Measurements from ENCODE around the gene DEK. TPM values are rescaled to one million over a fixed set of nuclear protein-coding genes. Genes with fewer than 3 reads are reported as not detected.

The DEK gene
- total and polyA plus RNA-seq, 2 of the 13 experiments (the other 11 are each of a cell fraction or from before 2014, with no cell fraction given) = 53.2 to 276 TPM

DNA sequence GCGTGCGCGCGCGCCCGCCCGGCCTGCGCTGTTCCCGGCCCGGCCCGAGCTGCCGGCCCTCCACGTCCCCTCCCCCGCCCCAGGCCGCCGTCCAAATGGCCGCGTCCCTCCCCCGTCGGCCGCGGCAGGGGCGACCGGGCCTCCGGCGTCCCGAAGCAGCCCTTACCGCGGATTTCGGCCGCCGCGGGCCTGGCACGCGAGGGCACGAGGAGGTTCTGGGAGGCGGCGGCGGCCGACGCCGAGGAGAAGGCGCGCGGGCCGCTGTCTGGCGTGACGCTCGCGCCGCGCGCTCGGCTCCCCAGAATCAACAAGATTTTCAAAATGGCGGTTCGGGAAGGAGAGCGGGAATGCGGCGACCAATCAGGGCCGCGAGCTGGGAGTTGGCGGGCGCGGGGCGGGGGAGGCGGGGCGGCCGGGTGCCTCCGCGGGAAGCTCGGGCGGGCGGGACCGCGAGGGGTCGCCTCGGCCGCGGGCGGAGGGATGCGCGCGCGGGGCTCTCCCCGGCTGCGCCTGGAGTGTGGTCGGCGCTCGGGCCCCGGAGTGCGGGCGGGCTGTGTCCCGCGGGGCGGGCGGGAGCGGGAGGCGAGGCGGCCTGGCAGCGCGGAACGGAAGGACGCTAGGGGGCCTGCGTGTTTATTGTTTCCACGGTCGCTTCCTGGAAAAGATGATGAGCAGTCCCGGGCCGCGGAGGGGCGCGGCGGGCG lies at the start of gene DEK (continued):
- TF ChIP-seq, protein P1, sequence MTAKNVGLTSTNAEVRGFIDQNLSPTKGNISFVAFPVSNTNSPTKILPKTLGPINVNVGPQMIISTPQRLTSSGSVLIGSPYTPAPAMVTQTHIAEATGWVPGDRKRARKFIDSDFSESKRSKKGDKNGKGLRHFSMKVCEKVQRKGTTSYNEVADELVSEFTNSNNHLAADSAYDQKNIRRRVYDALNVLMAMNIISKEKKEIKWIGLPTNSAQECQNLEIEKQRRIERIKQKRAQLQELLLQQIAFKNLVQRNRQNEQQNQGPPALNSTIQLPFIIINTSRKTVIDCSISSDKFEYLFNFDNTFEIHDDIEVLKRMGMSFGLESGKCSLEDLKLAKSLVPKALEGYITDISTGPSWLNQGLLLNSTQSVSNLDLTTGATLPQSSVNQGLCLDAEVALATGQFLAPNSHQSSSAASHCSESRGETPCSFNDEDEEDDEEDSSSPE (CRISPR knock-in tag; IDR thresholded peaks at IDR 0.05) = peak; percentile 97
- TF ChIP-seq MXI1 (IDR thresholded peaks at IDR 0.05; ENCODE audit: borderline replicate concordance, low read depth, low read length) = peak; percentile 64; the same call in 1 of the 3 replicates
- peak; percentile 84 for TF ChIP-seq POLR2G (IDR thresholded peaks at IDR 0.05; ENCODE audit: low read depth, low read length)
- TF ChIP-seq ZNF703 (CRISPR knock-in tag; IDR thresholded peaks at IDR 0.05; ENCODE audit: borderline replicate concordance) = 0 out of 2 replicates have a peak, but pooled peaks have one; percentile 6
- peak; percentile 63 for TF ChIP-seq HDAC2 (CRISPR knock-in tag; IDR thresholded peaks at IDR 0.05)
- peak; percentile 35; the same call in 1 of the 2 replicates for TF ChIP-seq MIER3 (CRISPR knock-in tag; IDR thresholded peaks at IDR 0.05; ENCODE audit: borderline replicate concordance)
- peak; percentile 38 for TF ChIP-seq SALL2 (CRISPR knock-in tag; IDR thresholded peaks at IDR 0.05)
- TF ChIP-seq ZNF616 (CRISPR knock-in tag; IDR thresholded peaks at IDR 0.05; ENCODE audit: low read depth) = peak; percentile 70
- TF ChIP-seq ZFP36 (IDR thresholded peaks at IDR 0.05; ENCODE audit: borderline replicate concordance, low read depth, low read length, partially characterized antibody) = no peak
- no peak for TF ChIP-seq NFE2L1 (CRISPR knock-in tag; IDR thresholded peaks at IDR 0.05; ENCODE audit: borderline replicate concordance)
- TF ChIP-seq GATA4 (IDR thresholded peaks at IDR 0.05; ENCODE audit: borderline replicate concordance, low read depth) = no peak
- no peak for TF ChIP-seq CHD4 (IDR thresholded peaks at IDR 0.05; ENCODE audit: borderline replicate concordance, low read length)
- TF ChIP-seq ZNF564 (CRISPR knock-in tag; IDR thresholded peaks at IDR 0.05) = peak; percentile 35; the same call in 1 of the 2 replicates
- no peak for TF ChIP-seq RORA (CRISPR knock-in tag; IDR thresholded peaks at IDR 0.05)
- TF ChIP-seq PAX8 (CRISPR knock-in tag; IDR thresholded peaks at IDR 0.05; ENCODE audit: borderline replicate concordance) = no peak
- TF ChIP-seq, protein P2, sequence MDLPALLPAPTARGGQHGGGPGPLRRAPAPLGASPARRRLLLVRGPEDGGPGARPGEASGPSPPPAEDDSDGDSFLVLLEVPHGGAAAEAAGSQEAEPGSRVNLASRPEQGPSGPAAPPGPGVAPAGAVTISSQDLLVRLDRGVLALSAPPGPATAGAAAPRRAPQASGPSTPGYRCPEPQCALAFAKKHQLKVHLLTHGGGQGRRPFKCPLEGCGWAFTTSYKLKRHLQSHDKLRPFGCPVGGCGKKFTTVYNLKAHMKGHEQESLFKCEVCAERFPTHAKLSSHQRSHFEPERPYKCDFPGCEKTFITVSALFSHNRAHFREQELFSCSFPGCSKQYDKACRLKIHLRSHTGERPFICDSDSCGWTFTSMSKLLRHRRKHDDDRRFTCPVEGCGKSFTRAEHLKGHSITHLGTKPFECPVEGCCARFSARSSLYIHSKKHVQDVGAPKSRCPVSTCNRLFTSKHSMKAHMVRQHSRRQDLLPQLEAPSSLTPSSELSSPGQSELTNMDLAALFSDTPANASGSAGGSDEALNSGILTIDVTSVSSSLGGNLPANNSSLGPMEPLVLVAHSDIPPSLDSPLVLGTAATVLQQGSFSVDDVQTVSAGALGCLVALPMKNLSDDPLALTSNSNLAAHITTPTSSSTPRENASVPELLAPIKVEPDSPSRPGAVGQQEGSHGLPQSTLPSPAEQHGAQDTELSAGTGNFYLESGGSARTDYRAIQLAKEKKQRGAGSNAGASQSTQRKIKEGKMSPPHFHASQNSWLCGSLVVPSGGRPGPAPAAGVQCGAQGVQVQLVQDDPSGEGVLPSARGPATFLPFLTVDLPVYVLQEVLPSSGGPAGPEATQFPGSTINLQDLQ (CRISPR knock-in tag; IDR thresholded peaks at IDR 0.05) = no peak
- TF ChIP-seq ZNF83 (CRISPR knock-in tag; IDR thresholded peaks at IDR 0.05; ENCODE audit: borderline replicate concordance) = no peak
- peak; percentile 96 for TF ChIP-seq YY1 (IDR thresholded peaks at IDR 0.05; ENCODE audit: insufficient read depth, insufficient replicate concordance, low read depth, low read length)
- no peak for TF ChIP-seq GLI4 (CRISPR knock-in tag; IDR thresholded peaks at IDR 0.05; ENCODE audit: borderline replicate concordance)
- TF ChIP-seq ZNF629 (CRISPR knock-in tag; conservative IDR thresholded peaks at IDR 0.05) = no peak
- TF ChIP-seq ZNF766 (CRISPR knock-in tag; IDR thresholded peaks at IDR 0.05; ENCODE audit: borderline replicate concordance) = no peak
- TF ChIP-seq POLR2A (IDR thresholded peaks at IDR 0.05; ENCODE audit: insufficient read depth in 1 of 2, low read depth in 2 of 2, low read length in 2 of 2) = peak; percentile 45 to 72
- TF ChIP-seq ZNF382 (CRISPR knock-in tag; IDR thresholded peaks at IDR 0.05; ENCODE audit: borderline replicate concordance) = no peak
- TF ChIP-seq ZNF17 (CRISPR knock-in tag; IDR thresholded peaks at IDR 0.05) = no peak
